GM21619 (cell line): ENCODE measurements around the gene ATP1B2.

Experiments used
- ATAC-seq: cut with Tn5 transposase; IDR thresholded peaks from one replicate; pipeline ENCODE4 v1.9.1; 2021; ENCODE audit not compliant: unreplicated experiment

The ATP1B2 gene

GRCh38 chr17:7684851-7685532 is 34.3 kb downstream of the ATP1B2 start:
- no peak for ATAC-seq

GRCh38 chr17:7685533-7686221 is 35.0 kb downstream of the ATP1B2 start:
- peak; percentile 50 for ATAC-seq

GRCh38 chr17:7686222-7687071 is 35.7 kb downstream of the ATP1B2 start:
- ATAC-seq: peak; percentile 40

- ATAC-seq: no peak
Measured at GRCh38 chr17:7687072-7687907, 36.6 kb downstream of the ATP1B2 start, which contains the start of gene TP53. Gene TP53, minus strand, starts transcription at chr17:7687490. Its CDS starts 10,896 bp downstream, at chr17:7676594.

- ATAC-seq: peak; percentile 64
Measured at GRCh38 chr17:7687908-7688807, 37.4 kb downstream of the ATP1B2 start, which contains the start of gene WRAP53. Gene WRAP53, plus strand, starts transcription at chr17:7688477. Its CDS starts 172 bp downstream, at chr17:7688649.

- ATAC-seq: no peak
Measured at GRCh38 chr17:7688808-7689316, 38.1 kb downstream of the ATP1B2 start.

- no peak for ATAC-seq
Measured at GRCh38 chr17:7695586-7695985, 44.9 kb downstream of the ATP1B2 start.

- ATAC-seq: no peak
Measured at GRCh38 chr17:7697828-7698588, 47.3 kb downstream of the ATP1B2 start.

GRCh38 chr17:7700510-7700909 is 49.8 kb downstream of the ATP1B2 start:
- ATAC-seq: no peak

GRCh38 chr17:7701681-7702080 is 51.0 kb downstream of the ATP1B2 start:
- ATAC-seq: no peak

- no peak for ATAC-seq
Measured at GRCh38 chr17:7702776-7703175, 52.0 kb downstream of the ATP1B2 start.

GRCh38 chr17:7703584-7704479 is 53.1 kb downstream of the ATP1B2 start:
- ATAC-seq: no peak

- ATAC-seq: no peak
Measured at GRCh38 chr17:7704601-7705268, 54.0 kb downstream of the ATP1B2 start, which contains the start of gene EFNB3. Gene EFNB3, plus strand, starts transcription at chr17:7705202. Its CDS starts 397 bp downstream, at chr17:7705599.

GRCh38 chr17:7705269-7706255 is 54.8 kb downstream of the ATP1B2 start:
- no peak for ATAC-seq

GRCh38 chr17:7706631-7707354 is 56.1 kb downstream of the ATP1B2 start:
- ATAC-seq: no peak
